Measurements from ENCODE around the gene CD8B. TPM values are rescaled to one million over a fixed set of nuclear protein-coding genes. Genes with fewer than 3 reads are reported as not detected.

The CD8B gene
- total RNA-seq, 2 donors from 2014 or later, result 1.1 to 1.3 TPM

DNA sequence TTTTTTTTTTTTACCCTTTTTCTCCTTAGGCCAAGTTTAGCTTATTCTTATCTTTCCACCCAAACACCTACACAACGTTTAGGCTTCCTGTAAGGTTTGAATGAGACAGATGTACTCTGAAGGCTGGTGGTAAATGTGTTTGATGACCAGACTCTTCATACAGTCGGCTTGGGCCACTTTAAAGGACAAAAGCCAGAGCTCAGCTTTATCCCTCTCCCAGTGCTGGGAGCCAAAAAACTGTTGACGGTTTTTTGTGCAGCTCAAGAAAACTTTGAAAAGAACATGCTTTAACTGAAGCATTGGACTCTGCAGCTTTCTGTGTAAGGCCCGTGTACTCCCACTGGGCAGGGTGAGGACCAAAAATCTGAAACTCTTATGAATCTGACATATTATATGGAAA, 86.3 kb downstream of the CD8B start:
- TF ChIP-seq POLR2A (IDR thresholded peaks at IDR 0.05) (no peak), POLR2AphosphoS5 (IDR thresholded peaks at IDR 0.05) (no peak)
- TF ChIP-seq, protein P1, sequence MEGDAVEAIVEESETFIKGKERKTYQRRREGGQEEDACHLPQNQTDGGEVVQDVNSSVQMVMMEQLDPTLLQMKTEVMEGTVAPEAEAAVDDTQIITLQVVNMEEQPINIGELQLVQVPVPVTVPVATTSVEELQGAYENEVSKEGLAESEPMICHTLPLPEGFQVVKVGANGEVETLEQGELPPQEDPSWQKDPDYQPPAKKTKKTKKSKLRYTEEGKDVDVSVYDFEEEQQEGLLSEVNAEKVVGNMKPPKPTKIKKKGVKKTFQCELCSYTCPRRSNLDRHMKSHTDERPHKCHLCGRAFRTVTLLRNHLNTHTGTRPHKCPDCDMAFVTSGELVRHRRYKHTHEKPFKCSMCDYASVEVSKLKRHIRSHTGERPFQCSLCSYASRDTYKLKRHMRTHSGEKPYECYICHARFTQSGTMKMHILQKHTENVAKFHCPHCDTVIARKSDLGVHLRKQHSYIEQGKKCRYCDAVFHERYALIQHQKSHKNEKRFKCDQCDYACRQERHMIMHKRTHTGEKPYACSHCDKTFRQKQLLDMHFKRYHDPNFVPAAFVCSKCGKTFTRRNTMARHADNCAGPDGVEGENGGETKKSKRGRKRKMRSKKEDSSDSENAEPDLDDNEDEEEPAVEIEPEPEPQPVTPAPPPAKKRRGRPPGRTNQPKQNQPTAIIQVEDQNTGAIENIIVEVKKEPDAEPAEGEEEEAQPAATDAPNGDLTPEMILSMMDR (IDR thresholded peaks at IDR 0.05), result no peak
- Histone ChIP-seq H3K36me3 (peaks cover 0 to 5% of the 10 kb centered on the region in 2 donors), H3K4me1 (replicated peaks) (no peaks in the 10 kb centered on the region), H3K4me3 (no peak overlapping the region), H3K27me3 (replicated peaks; ENCODE audit: insufficient read depth) (no peaks in the 10 kb centered on the region), H3K27ac (no peak overlapping the region), H3K9me3 (no peaks in the 10 kb centered on the region)
- no peak for DNase-seq (ENCODE audit: low spot score)
- intact Hi-C loops (cut with DNase I), result no loop called here
- WGBS, result 68% methylated on average over 4 of the region's 4 CpGs

DNA sequence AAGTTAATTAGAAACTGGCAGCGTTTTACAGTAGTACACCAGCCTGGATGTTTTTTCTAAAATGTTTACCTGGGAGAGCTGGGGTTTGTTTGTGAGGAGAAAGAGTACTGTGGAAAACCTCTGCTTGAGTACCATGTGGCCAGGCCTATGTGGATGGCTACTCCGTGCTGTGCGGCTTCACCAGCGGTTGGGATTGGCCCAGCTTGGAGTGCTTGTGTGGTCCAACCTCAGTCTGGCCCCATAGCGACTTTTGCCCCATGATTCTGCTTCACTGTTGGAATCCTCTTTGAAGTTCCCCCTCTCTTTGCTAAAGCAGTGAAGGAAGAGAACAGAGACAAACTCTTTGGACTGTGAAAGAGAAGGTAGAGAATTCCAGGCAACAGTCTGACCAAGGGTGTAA, 86.8 kb downstream of the CD8B start:
- intact Hi-C loops (cut with DNase I), result no loop called here
- H3K27me3 ChIP-seq (replicated peaks; ENCODE audit: insufficient read depth), result no peaks in the 10 kb centered on the region
- no peak overlapping the region for H3K27ac ChIP-seq
- WGBS, result 75% methylated on average over 5 of the region's 5 CpGs
- no peaks in the 10 kb centered on the region for H3K4me1 ChIP-seq (replicated peaks)
- DNase-seq (ENCODE audit: low spot score), result no peak
- no peak overlapping the region for H3K4me3 ChIP-seq
- TF ChIP-seq POLR2A (IDR thresholded peaks at IDR 0.05) (no peak), POLR2AphosphoS5 (IDR thresholded peaks at IDR 0.05) (no peak)
- TF ChIP-seq, protein P1 (IDR thresholded peaks at IDR 0.05), result no peak
- H3K36me3 ChIP-seq, result peaks cover 0 to 5% of the 10 kb centered on the region in 2 donors
- H3K9me3 ChIP-seq, result no peaks in the 10 kb centered on the region

DNA sequence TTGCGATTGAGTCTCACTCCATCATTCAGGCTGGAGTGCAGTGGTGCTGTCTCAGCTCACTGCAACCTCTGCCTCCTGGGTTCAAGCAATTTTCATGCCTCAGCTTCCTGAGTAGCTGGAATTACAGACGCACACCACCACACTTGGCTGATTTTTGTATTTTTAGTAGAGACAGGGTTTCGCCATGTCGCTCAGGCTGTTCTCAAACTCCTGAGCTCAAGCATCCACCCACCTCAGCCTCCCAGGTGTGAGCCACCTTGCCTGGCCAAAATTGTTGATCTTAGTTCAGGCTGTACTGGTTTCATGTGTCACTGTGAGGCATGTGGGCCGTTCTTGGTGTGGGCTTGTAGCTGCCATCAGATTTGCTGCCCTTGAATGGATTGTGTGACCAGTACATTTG, 89.1 kb downstream of the CD8B start:
- H3K36me3 ChIP-seq, result peaks cover 0 to 5% of the 10 kb centered on the region in 2 donors
- intact Hi-C loops (cut with DNase I), result no loop called here
- H3K4me3 ChIP-seq, result no peak overlapping the region
- DNase-seq (ENCODE audit: low spot score), result no peak
- H3K4me1 ChIP-seq (replicated peaks), result no peaks in the 10 kb centered on the region
- WGBS, result 72% methylated on average over 5 of the region's 5 CpGs
- H3K27me3 ChIP-seq (replicated peaks; ENCODE audit: insufficient read depth), result no peaks in the 10 kb centered on the region
- no peak for TF ChIP-seq POLR2A (IDR thresholded peaks at IDR 0.05)
- no peak for TF ChIP-seq POLR2AphosphoS5 (IDR thresholded peaks at IDR 0.05)
- TF ChIP-seq, protein P1 (IDR thresholded peaks at IDR 0.05), result no peak
- H3K9me3 ChIP-seq, result no peaks in the 10 kb centered on the region
- H3K27ac ChIP-seq, result no peak overlapping the region

DNA sequence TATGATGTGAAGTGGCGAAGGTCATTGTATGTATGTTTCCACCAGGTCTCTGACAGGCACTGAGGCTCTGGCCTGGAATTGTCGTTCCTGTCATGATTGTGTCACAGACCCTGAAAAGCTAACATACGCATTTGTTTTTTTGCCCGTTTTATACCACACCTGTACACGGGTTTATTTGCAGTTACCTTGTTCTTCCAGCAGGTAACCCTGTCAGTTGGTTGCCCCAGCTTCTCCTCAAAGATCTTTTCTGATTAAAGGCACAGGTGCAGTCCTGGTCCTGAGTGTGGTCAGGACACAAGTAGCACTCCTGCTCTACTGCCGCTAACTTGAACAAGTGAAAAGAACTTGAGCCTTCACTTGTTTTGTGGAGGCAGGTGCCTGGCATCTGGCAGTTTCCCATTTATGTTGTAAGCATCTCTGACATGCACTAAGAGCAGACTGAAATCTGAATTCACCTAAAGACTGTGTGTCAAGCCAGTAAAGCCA, 90.8 kb downstream of the CD8B start:
- TF ChIP-seq POLR2A (IDR thresholded peaks at IDR 0.05) (no peak), POLR2AphosphoS5 (IDR thresholded peaks at IDR 0.05) (no peak)
- TF ChIP-seq, protein P1 (IDR thresholded peaks at IDR 0.05), result no peak
- Histone ChIP-seq H3K4me3 (no peak overlapping the region), H3K36me3 (peaks cover 0 to 5% of the 10 kb centered on the region in 2 donors), H3K27me3 (replicated peaks; ENCODE audit: insufficient read depth) (no peaks in the 10 kb centered on the region), H3K4me1 (replicated peaks) (no peaks in the 10 kb centered on the region), H3K27ac (no peak overlapping the region), H3K9me3 (no peaks in the 10 kb centered on the region)
- WGBS, result 82% methylated on average over 6 of the region's 6 CpGs
- intact Hi-C loops (cut with DNase I), result no loop called here
- no peak for DNase-seq (ENCODE audit: low spot score)

DNA sequence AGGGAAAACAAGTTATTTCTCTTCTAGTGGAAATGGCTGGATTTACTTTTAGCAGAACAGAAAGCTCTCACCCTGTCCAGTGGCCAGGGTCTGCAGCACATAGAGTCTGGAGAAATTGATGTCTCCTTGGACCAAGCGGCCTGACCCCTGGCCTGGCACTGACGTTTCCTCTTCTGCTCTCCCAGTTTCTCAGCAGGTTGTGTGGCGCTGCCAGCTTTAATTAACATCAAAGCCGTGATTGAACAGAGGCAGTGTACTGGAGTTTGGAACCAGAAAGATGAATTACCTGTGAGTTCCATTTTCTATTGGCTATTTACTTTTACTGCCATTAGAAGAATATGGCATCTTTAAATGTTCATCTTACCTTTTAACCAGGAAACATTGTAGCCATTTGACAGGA, 91.8 kb downstream of the CD8B start:
- Histone ChIP-seq H3K27me3 (replicated peaks; ENCODE audit: insufficient read depth) (no peaks in the 10 kb centered on the region), H3K4me3 (no peak overlapping the region), H3K27ac (no peak overlapping the region), H3K36me3 (peaks cover 0 to 5% of the 10 kb centered on the region in 2 donors), H3K4me1 (replicated peaks) (no peaks in the 10 kb centered on the region), H3K9me3 (no peaks in the 10 kb centered on the region)
- intact Hi-C loops (cut with DNase I), result no loop called here
- WGBS, result 87% methylated on average over 4 of the region's 4 CpGs
- no peak for DNase-seq (ENCODE audit: low spot score)
- TF ChIP-seq POLR2AphosphoS5 (IDR thresholded peaks at IDR 0.05) (no peak), POLR2A (IDR thresholded peaks at IDR 0.05) (no peak)
- TF ChIP-seq, protein P1 (IDR thresholded peaks at IDR 0.05), result no peak
